Vagina (tissue), 2 donors: ENCODE measurements around the gene NRG3. TPM values are rescaled to one million over a fixed set of nuclear protein-coding genes. Genes with fewer than 3 reads are reported as not detected.

Experiments used
- DNase-seq, 2 donors: peaks; one replicate each; pipeline ENCODE4 v3.0.0-alpha.2; 2017; ENCODE audit errors: extremely low spot score in 2 of 2
- H3K27ac ChIP-seq: fragments of 200-600 bp; sonication (generic); one replicate; pipeline ENCODE4 v1.5.1; 2019
- H3K27me3 ChIP-seq: fragments of 200-600 bp; sonication (generic); one replicate; pipeline ENCODE4 v1.5.1; 2019
- H3K36me3 ChIP-seq, 2 donors: fragments of 200-600 bp; sonication (generic); one replicate each; pipeline ENCODE4 v1.5.1; 2017 to 2019
- H3K4me1 ChIP-seq: fragments of 200-600 bp; sonication (generic); one replicate; pipeline ENCODE4 v1.5.1; 2019
- H3K4me3 ChIP-seq, 2 donors: fragments of 200-600 bp; sonication (generic); 1 replicate in 1 of 2; 2 replicates in 1 of 2; pipeline ENCODE4 v1.5.1; 2016 to 2019
- H3K9me3 ChIP-seq: fragments of 200-600 bp; sonication (generic); one replicate; pipeline ENCODE4 v1.5.1; 2019
- CTCF ChIP-seq, 3 experiments: fragments of 450-650 bp in 2 of 3; fragments of 200-600 bp in 1 of 3; sonication (generic) in 1 of 3; IDR thresholded peaks; one replicate each; pipeline ENCODE4 v1.5.1; 2017 to 2019; ENCODE audit warnings: antibody characterized with exemption in 3 of 3, mild to moderate bottlenecking in 2 of 3, moderate library complexity in 2 of 3
- POLR2A ChIP-seq, 2 donors: fragments of 450-650 bp; IDR thresholded peaks; one replicate each; pipeline ENCODE4 v1.6.1; 2017; ENCODE audit warnings: antibody characterized with exemption in 2 of 2, mild to moderate bottlenecking in 2 of 2, moderate library complexity in 2 of 2
- POLR2AphosphoS5 ChIP-seq, 2 donors: sonication (generic); formaldehyde crosslinking; IDR thresholded peaks; one replicate each; pipeline ENCODE4 v1.9.0; 2017; ENCODE audit warnings: antibody characterized with exemption in 2 of 2, mild to moderate bottlenecking in 2 of 2, low read depth in 1 of 2; ENCODE audit not compliant: insufficient read depth in 1 of 2
- intact Hi-C: fragments of 100-400 bp; cut with DNase I; formaldehyde crosslinking; loops from one replicate; pipeline ENCODE4 v1.15.1; 2023
- total RNA-seq: library from RNA; depleted of rRNA; stranded (reverse); fragments of >200 nt; gene quantifications from one replicate; pipeline ENCODE4 v1.2.3, GENCODE V29; 2016

NRG3 gene
- total RNA-seq, 1 donor from 2014 or later, result not detected

DNA sequence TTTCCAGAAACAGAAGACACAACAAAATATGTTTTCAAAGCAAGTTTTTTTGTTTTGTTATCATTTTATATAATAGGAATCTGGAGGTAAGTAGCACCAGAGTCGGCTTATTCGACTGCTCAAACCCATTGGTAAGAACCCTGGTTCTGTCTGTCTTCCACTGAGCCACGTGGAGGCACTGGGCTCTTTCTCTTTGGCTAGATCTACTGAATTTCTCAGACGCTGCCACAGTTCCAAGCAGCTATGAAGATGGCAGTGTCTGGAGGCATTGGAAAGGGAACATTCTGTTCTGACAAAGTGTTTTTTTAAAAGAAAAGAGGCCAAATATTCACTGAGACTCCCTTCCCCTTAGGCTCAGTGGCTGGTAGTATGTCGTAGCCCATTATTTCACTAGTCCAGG lies 338.8 kb downstream of the NRG3 start:
- H3K27me3 ChIP-seq, result no peaks in the 10 kb centered on the region
- no peaks in the 10 kb centered on the region for H3K9me3 ChIP-seq
- H3K27ac ChIP-seq, result no peak overlapping the region
- H3K4me1 ChIP-seq, result no peaks in the 10 kb centered on the region
- intact Hi-C loops, result no loop called here
- TF ChIP-seq CTCF (IDR thresholded peaks at IDR 0.05) (no peak), POLR2A (IDR thresholded peaks at IDR 0.05) (no peak), POLR2AphosphoS5 (IDR thresholded peaks at IDR 0.05; ENCODE audit: insufficient read depth in 1 of 2, low read depth in 1 of 2) (no peak)
- no peak for DNase-seq
- H3K4me3 ChIP-seq, result no peak overlapping the region
- H3K36me3 ChIP-seq, result no peaks in the 10 kb centered on the region

- intact Hi-C loops, result no loop called here
- no peaks in the 10 kb centered on the region for H3K27me3 ChIP-seq
- TF ChIP-seq POLR2A (IDR thresholded peaks at IDR 0.05), result no peak
- no peak for DNase-seq
- no peak overlapping the region for H3K27ac ChIP-seq
- no peaks in the 10 kb centered on the region for H3K9me3 ChIP-seq
- no peaks in the 10 kb centered on the region for H3K4me1 ChIP-seq
- H3K36me3 ChIP-seq, result no peaks in the 10 kb centered on the region
- H3K4me3 ChIP-seq, result no peak overlapping the region
Measured at GRCh38 chr10:82221056-82221455, 346.1 kb downstream of the NRG3 start.

GRCh38 chr10:82221601-82222149 lies 346.7 kb downstream of the NRG3 start:
- Histone ChIP-seq H3K27me3 (no peaks in the 10 kb centered on the region), H3K9me3 (no peaks in the 10 kb centered on the region), H3K4me1 (no peaks in the 10 kb centered on the region), H3K27ac (no peak overlapping the region), H3K36me3 (no peaks in the 10 kb centered on the region), H3K4me3 (no peak overlapping the region)
- TF ChIP-seq CTCF (IDR thresholded peaks at IDR 0.05), result no peak
- TF ChIP-seq POLR2A (IDR thresholded peaks at IDR 0.05), result no peak
- TF ChIP-seq POLR2AphosphoS5 (IDR thresholded peaks at IDR 0.05; ENCODE audit: insufficient read depth in 1 of 2, low read depth in 1 of 2), result no peak
- intact Hi-C loops, result no loop called here
- no peak for DNase-seq

DNA sequence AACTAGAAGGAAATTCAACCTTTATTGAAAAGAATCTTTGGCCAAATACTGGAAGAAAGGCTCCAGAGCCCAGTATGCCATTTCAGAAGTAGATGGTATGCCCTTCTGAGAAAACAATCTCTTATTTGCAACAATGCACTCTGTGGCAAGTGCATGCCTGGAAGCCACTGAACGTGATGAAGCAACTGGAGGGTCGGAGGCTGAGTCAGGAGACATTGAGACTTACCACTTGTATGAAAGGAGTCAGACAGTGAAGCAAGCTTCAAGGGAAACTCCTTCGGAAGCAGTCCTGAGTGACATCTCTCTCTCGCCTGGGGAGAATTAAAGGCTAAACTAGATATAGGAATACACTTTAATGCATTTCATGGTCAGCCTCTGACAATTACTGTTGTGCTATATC lies 353.7 kb downstream of the NRG3 start:
- Histone ChIP-seq H3K9me3 (no peaks in the 10 kb centered on the region), H3K27ac (no peak overlapping the region), H3K4me3 (no peak overlapping the region), H3K27me3 (no peaks in the 10 kb centered on the region), H3K4me1 (no peaks in the 10 kb centered on the region), H3K36me3 (no peaks in the 10 kb centered on the region)
- no peak for TF ChIP-seq CTCF (IDR thresholded peaks at IDR 0.05)
- intact Hi-C loops, result no loop called here
- no peak for DNase-seq

DNA sequence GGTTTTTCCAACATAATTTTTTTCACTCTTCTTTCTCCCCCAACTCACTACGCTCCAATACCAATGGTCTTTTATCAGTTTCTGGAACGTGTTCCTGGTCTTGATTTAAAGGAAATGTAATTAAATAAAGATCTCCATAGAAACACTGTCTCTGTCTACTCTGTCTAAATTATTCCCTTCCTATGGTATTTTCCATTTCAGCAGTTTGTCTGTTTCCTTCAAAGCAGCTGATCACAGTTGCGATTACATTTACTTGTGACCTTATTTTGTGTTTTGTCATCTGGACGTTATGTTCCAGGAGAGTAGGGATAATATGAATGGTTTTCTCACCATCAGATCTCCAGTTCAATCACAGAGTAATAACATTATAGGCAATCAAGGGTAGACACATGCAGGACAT lies 359.2 kb downstream of the NRG3 start:
- no peak overlapping the region for H3K27ac ChIP-seq
- no peak for TF ChIP-seq POLR2A (IDR thresholded peaks at IDR 0.05)
- no peak for TF ChIP-seq POLR2AphosphoS5 (IDR thresholded peaks at IDR 0.05; ENCODE audit: insufficient read depth in 1 of 2, low read depth in 1 of 2)
- no peak for TF ChIP-seq CTCF (IDR thresholded peaks at IDR 0.05)
- no peak overlapping the region for H3K4me3 ChIP-seq
- intact Hi-C loops, result no loop called here
- no peak for DNase-seq
- H3K27me3 ChIP-seq, result no peaks in the 10 kb centered on the region
- no peaks in the 10 kb centered on the region for H3K36me3 ChIP-seq
- H3K9me3 ChIP-seq, result no peaks in the 10 kb centered on the region
- H3K4me1 ChIP-seq, result no peaks in the 10 kb centered on the region
